Upper lobe of left lung (tissue), 4 donors: ENCODE measurements around the gene ANKLE2.

Experiments
- EP300 ChIP-seq, 4 donors: sonication (generic); formaldehyde crosslinking; IDR thresholded peaks; one replicate each; pipeline ENCODE4 v1.5.1; 2017; ENCODE audit warnings: antibody characterized with exemption in 4 of 4, control low read depth in 2 of 4
- POLR2A ChIP-seq, 4 donors: fragments of 450-650 bp; IDR thresholded peaks; one replicate each; pipeline ENCODE4 v1.5.1; 2016 to 2017; ENCODE audit warnings: antibody characterized with exemption in 4 of 4, mild to moderate bottlenecking in 2 of 4
- POLR2AphosphoS5 ChIP-seq, 2 donors: sonication (generic); formaldehyde crosslinking; IDR thresholded peaks; one replicate each; pipeline ENCODE4 v1.5.1; 2017; ENCODE audit warnings: antibody characterized with exemption in 2 of 2
- TF ChIP-seq, protein P1 (sequence below), 6 experiments: fragments of 450-650 bp in 4 of 6; fragments of 200-600 bp in 2 of 6; sonication (generic) in 2 of 6; IDR thresholded peaks; one replicate each; pipeline ENCODE4 v1.5.1; 2016 to 2019; ENCODE audit warnings: antibody characterized with exemption in 6 of 6

DNA sequence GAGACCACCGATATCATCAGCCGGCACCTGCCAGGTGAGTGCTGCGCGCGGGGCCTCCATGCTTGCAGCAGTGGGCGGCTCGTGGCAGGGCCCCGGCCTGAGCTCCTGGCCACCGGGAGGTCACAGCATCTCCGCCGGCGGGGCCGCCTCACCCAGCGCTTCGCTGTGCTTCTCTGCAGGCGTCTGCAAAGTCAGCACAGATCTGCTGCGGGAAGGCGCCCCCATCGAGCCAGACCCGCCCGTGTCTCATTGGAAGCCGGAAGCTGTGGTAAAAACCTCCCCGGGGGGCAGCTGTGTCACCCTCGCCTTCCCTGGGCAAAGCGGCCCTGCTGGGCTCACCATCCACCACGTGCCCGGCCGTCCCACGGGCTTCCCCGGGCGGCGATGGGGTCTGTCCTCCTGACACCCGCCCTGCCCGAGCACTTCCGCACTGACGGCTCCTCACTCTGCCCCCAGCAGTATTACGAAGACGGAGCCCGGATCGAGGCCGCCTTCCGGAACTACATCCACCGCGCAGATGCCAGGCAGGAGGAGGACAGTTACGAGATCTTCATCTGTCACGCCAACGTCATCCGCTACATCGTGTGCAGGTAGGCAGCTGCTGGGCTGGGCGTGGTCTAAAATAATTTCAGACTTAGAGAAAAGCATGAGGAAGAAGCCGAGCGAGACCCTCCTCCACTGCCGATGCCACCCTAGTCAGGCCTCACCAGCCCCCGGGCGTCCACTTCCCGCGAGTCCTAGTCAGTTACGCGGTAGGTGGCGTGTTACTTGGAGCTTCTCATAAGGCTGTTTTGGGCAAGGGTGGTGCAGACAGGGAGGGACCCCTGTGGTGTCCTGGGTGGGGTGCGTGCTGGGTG lies 43.9 kb downstream of the ANKLE2 start:
- TF ChIP-seq, protein P1, sequence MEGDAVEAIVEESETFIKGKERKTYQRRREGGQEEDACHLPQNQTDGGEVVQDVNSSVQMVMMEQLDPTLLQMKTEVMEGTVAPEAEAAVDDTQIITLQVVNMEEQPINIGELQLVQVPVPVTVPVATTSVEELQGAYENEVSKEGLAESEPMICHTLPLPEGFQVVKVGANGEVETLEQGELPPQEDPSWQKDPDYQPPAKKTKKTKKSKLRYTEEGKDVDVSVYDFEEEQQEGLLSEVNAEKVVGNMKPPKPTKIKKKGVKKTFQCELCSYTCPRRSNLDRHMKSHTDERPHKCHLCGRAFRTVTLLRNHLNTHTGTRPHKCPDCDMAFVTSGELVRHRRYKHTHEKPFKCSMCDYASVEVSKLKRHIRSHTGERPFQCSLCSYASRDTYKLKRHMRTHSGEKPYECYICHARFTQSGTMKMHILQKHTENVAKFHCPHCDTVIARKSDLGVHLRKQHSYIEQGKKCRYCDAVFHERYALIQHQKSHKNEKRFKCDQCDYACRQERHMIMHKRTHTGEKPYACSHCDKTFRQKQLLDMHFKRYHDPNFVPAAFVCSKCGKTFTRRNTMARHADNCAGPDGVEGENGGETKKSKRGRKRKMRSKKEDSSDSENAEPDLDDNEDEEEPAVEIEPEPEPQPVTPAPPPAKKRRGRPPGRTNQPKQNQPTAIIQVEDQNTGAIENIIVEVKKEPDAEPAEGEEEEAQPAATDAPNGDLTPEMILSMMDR (IDR thresholded peaks at IDR 0.05) = no peak
- no peak for TF ChIP-seq POLR2A (IDR thresholded peaks at IDR 0.05)
- TF ChIP-seq EP300 (IDR thresholded peaks at IDR 0.05) = no peak
- TF ChIP-seq POLR2AphosphoS5 (IDR thresholded peaks at IDR 0.05) = no peak
